NCI-H146 treated with DMSO at 0.1 percent for 48 hours (cell line): ENCODE data around the gene PGK1.

Experiments used
- DNase-seq: peaks from one replicate; lab custom pipeline; 2025; ENCODE audit not compliant: unreplicated experiment; lab: John Stamatoyannopoulos, UW

Gene PGK1

GRCh38 chrX:78165425-78165824 is 61.4 kb downstream of the PGK1 start:
- no peak for DNase-seq

- DNase-seq, result no peak
Observed at GRCh38 chrX:78168065-78168464, 64.0 kb downstream of the PGK1 start.
